Stomach (tissue), 9 donors: ENCODE measurements around the gene C1orf174. TPM values are rescaled to one million over a fixed set of nuclear protein-coding genes. Genes with fewer than 3 reads are reported as not detected.

Source experiments
- DNase-seq, 2 donors: peaks; one replicate each; pipeline versions ENCODE4 v3.0.0 to v3.0.0-alpha.2; 2013 to 2019
- H3K27ac ChIP-seq, 5 donors: fragments of 200-600 bp in 4 of 5; sonication (generic) in 4 of 5; one replicate each; pipeline ENCODE4 v1.5.1; 2013 to 2019; ENCODE audit warnings: mild to moderate bottlenecking in 1 of 5, moderate library complexity in 1 of 5
- H3K27me3 ChIP-seq, 3 donors: fragments of 200-600 bp; sonication (generic); one replicate each; pipeline ENCODE4 v1.5.1; 2017 to 2019; ENCODE audit warnings: mixed run types in 1 of 3
- H3K36me3 ChIP-seq, 4 donors: fragments of 200-600 bp; sonication (generic); 1 replicate in 3 of 4; 2 replicates in 1 of 4; pipeline ENCODE4 v1.5.1; 2016 to 2019
- H3K4me1 ChIP-seq, 4 donors: fragments of 200-600 bp; sonication (generic); one replicate each; pipeline ENCODE4 v1.5.1; 2016 to 2019
- H3K4me3 ChIP-seq, 4 donors: fragments of 200-600 bp; sonication (generic) in 3 of 4; one replicate each; pipeline ENCODE4 v1.5.1; 2016 to 2019; ENCODE audit warnings: mild to moderate bottlenecking in 1 of 4
- H3K9me3 ChIP-seq, 4 donors: fragments of 200-600 bp; sonication (generic); one replicate each; pipeline ENCODE4 v1.5.1; 2016 to 2019
- EP300 ChIP-seq: sonication (generic); formaldehyde crosslinking; IDR thresholded peaks from one replicate; pipeline ENCODE4 v1.6.1; 2017; ENCODE audit warnings: antibody characterized with exemption
- POLR2A ChIP-seq, 4 donors: fragments of 450-650 bp; IDR thresholded peaks; one replicate each; pipeline ENCODE4 v1.6.1; 2016; ENCODE audit warnings: antibody characterized with exemption in 4 of 4, control low read depth in 2 of 4, mild to moderate bottlenecking in 1 of 4, moderate library complexity in 1 of 4
- POLR2AphosphoS5 ChIP-seq, 3 donors: sonication (generic); formaldehyde crosslinking; IDR thresholded peaks; one replicate each; pipeline ENCODE4 v1.6.1; 2016; ENCODE audit warnings: antibody characterized with exemption in 3 of 3
- WGBS, 5 donors: extraction: QIAGEN DNeasy Blood & Tissue Kit in 3 of 5; methylation state at CpG; one replicate each; pipeline versions ENCODE4 v1.1.5 to v1.1.7; 2013 to 2018; 5-methylcytosine and 5-hydroxymethylcytosine counted together
- intact Hi-C: fragments of 100-400 bp; cut with DNase I; formaldehyde crosslinking; loops from one replicate; pipeline ENCODE4 v1.15.1; 2023; ENCODE audit warnings: low total_unique reads
- polyA plus RNA-seq, 3 donors: library from polyadenylated mRNA; stranded (reverse); fragments of 200-250 nt; gene quantifications; one replicate each; pipeline ENCODE4 v1.2.3, GENCODE V29; 2013
- total RNA-seq, 5 donors: library from RNA; depleted of rRNA; stranded (reverse); fragments of >200 nt; gene quantifications; one replicate each; pipeline versions ENCODE4 v1.1.0 to v1.2.3, GENCODE V29; 2014 to 2016
- TF ChIP-seq, protein P1 (sequence below), 7 experiments: fragments of 450-650 bp in 4 of 7; fragments of 200-600 bp in 3 of 7; sonication (generic) in 3 of 7; IDR thresholded peaks; one replicate each; pipeline ENCODE4 v1.5.1; 2016 to 2019; ENCODE audit warnings: antibody characterized with exemption in 7 of 7, control low read depth in 2 of 7, mild to moderate bottlenecking in 1 of 7
- donor health status: healthy with polysubstance abuse.
- donor health status: Bipolar disorder and iron deficiency.
- donor health status: healthy.

The C1orf174 gene
- total and polyA plus RNA-seq, 8 donors: 13.1 to 124 (median 18.2) TPM

DNA sequence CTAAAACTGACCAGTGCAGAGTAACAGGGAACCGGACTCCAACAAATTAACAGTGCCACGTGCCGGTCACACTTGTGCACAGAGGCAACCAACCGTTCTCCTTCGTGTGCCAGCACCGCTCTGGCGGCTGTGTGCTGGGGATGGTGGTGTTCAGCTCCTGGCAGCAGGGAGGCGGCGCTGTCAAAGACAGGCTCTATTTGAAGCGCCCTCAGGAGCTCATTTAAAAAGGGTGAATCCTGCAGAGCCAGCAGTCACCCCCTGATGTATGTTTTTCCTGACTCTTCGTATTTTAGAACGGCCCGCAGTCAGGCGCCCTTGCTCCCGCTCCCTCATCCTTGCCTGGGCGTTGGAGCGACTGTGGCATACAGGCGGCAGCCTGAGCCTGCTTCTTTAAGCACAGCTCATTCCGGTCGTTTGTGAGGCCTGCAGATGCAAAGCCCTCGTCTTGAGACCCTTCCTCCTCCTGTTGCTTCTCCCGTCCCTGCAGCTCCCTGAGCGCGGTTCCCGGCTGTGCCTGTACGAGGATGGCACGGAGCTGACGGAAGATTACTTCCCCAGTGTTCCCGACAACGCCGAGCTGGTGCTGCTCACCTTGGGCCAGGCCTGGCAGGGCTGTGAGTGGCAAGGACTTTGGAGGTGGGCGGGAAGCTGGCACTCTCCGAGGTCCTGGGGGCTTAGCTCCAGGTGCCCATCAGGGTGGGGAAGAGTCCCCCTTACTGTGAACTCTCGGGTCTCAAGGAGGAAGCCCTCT lies 41.7 kb downstream of the C1orf174 start:
- Histone ChIP-seq H3K9me3 (no peaks in the 10 kb centered on the region), H3K27me3 (no peaks in the 10 kb centered on the region), H3K4me3 (peak overlapping the region; percentile 86 to 95 (median 91)), H3K36me3 (peaks cover 0 to 22% (median 1%) of the 10 kb centered on the region in 4 donors), H3K4me1 (peaks cover 23 to 40% (median 33%) of the 10 kb centered on the region in 4 donors), H3K27ac (peak overlapping the region in 2 of 5 donors; percentile 87 to 88)
- peak; percentile 28 to 60 for DNase-seq
- intact Hi-C loops: no loop called here
- 49 to 68% (median 57%) methylated on average over 33 to 34 of the region's 34 CpGs for WGBS, 5 donors
- no peak for TF ChIP-seq POLR2AphosphoS5 (IDR thresholded peaks at IDR 0.05)
- no peak for TF ChIP-seq POLR2A (IDR thresholded peaks at IDR 0.05)
- TF ChIP-seq EP300: no peak
- TF ChIP-seq, protein P1, sequence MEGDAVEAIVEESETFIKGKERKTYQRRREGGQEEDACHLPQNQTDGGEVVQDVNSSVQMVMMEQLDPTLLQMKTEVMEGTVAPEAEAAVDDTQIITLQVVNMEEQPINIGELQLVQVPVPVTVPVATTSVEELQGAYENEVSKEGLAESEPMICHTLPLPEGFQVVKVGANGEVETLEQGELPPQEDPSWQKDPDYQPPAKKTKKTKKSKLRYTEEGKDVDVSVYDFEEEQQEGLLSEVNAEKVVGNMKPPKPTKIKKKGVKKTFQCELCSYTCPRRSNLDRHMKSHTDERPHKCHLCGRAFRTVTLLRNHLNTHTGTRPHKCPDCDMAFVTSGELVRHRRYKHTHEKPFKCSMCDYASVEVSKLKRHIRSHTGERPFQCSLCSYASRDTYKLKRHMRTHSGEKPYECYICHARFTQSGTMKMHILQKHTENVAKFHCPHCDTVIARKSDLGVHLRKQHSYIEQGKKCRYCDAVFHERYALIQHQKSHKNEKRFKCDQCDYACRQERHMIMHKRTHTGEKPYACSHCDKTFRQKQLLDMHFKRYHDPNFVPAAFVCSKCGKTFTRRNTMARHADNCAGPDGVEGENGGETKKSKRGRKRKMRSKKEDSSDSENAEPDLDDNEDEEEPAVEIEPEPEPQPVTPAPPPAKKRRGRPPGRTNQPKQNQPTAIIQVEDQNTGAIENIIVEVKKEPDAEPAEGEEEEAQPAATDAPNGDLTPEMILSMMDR (IDR thresholded peaks at IDR 0.05): no peak

DNA sequence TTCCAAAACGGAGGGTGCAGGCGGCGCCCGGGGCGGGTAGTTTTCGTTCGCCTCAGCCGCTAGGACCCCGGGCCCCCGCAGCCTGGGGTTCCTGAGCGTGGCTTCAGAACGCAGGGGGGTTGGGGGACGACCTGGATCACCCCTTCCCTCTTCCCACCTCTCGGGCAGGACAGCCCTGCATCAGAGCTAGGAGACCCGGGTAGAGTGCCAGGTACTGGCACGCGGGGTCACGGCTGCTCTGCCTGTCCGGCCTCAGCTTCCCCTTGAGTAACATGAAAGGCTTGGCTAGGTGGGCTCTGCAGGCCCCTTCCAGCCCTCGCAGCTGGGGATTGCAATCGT lies 42.3 kb downstream of the C1orf174 start:
- Histone ChIP-seq H3K36me3 (peaks cover 0 to 21% (median under 1%) of the 10 kb centered on the region in 4 donors), H3K9me3 (no peaks in the 10 kb centered on the region), H3K27ac (peak overlapping the region; percentile 84 to 90 (median 88)), H3K4me3 (peak overlapping the region; percentile 86 to 95 (median 91)), H3K4me1 (peaks cover 23 to 41% (median 36%) of the 10 kb centered on the region in 4 donors), H3K27me3 (no peaks in the 10 kb centered on the region)
- WGBS, 5 donors: 4 to 14% (median 5%) methylated on average over 5 to 21 of the region's 21 CpGs
- TF ChIP-seq POLR2AphosphoS5 (IDR thresholded peaks at IDR 0.05): no peak
- no peak for TF ChIP-seq EP300
- TF ChIP-seq, protein P1 (IDR thresholded peaks at IDR 0.05): no peak
- TF ChIP-seq POLR2A (IDR thresholded peaks at IDR 0.05): no peak
- DNase-seq: no peak
- intact Hi-C loops: no loop called here

DNA sequence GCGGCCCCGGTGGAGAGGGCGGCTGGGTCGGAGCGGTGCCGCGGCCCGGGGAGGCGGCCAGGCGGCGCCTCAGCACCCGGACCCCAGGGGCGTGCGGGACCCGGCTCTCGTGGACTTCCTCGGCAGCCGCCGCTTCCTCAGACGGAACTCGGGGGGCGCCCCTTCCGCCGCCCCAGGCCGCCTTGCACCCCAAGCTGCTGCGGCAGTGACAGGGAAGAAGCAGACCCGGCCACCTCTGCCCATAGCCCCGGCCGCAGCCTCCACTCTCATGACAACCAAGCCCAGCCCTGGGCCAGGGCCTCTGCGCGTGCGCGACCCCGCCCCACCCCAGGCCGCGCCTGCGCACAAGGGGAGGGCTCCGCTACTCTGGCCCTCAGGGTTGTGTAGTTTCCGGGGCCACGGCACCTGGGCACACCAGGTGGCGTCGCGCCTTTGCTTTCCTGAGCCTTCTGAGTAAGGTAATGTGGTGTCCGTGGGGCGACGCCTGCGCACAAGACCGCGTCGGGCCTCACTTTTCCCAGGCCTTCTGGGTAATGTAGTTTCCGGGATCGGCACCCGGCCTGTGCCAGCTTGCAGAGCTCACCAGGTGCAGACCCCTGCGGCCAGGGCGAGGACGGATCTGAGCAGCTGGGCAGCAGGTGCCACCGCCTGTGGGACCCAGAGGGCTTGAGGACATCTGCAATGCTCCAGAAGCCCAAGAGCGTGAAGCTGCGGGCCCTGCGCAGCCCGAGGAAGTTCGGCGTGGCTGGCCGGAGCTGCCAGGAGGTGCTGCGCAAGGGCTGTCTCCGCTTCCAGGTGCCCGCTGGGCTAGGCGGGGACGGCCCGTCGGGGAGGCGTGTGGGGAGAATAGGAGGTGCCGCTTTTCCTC lies 42.9 kb downstream of the C1orf174 start, which contains the start of the genes CEP104 and DFFB:
Gene CEP104, minus strand, starts transcription at position 289 of the 868 bp plus-strand sequence. CDS start 4,804 bp downstream, outside the sequence.
Gene DFFB, plus strand, starts transcription at position 554 of the 868 bp plus-strand sequence. Its CDS starts 128 bp downstream, at position 682.
- H3K27ac ChIP-seq: peak within 1 kb of the TSS; percentile 84 to 90 (median 88)
- WGBS, 5 donors: 0 to 1% (median 0%) methylated on average over 29 to 71 of the region's 73 CpGs
- intact Hi-C loops: no loop called here
- H3K4me3 ChIP-seq: peak within 1 kb of the TSS; percentile 86 to 95 (median 91)
- peak; percentile 98 to 99 for DNase-seq
- H3K27me3 ChIP-seq: no peaks in the 10 kb centered on the region
- H3K36me3 ChIP-seq: peaks cover 0 to 21% (median 4%) of the 10 kb centered on the region in 4 donors
- H3K4me1 ChIP-seq: peaks cover 23 to 42% (median 36%) of the 10 kb centered on the region in 4 donors
- TF ChIP-seq EP300 (no peak), POLR2A (IDR thresholded peaks at IDR 0.05) (peak in 1 of 4 donors; percentile 32), POLR2AphosphoS5 (IDR thresholded peaks at IDR 0.05) (peak; percentile 69 to 91 (median 74))
- TF ChIP-seq, protein P1 (IDR thresholded peaks at IDR 0.05): peak in 3 of 7 experiments; percentile 6 to 53 (median 22)
- no peaks in the 10 kb centered on the region for H3K9me3 ChIP-seq
